Lower lobe of right lung (tissue), 2 donors: ENCODE results near the gene PPP1R27. TPM values are rescaled to one million over a fixed set of nuclear protein-coding genes. Genes with fewer than 3 reads are reported as not detected.

Experiments used
- ATAC-seq, 2 donors: fragments of 200-7000 bp; cut with Tn5 transposase; one replicate each; pipeline ENCODE4 v1.9.1; 2020 to 2022; ENCODE audit warnings: mild to moderate bottlenecking in 2 of 2, moderate library complexity in 2 of 2
- DNase-seq: peaks from one replicate; pipeline ENCODE4 v3.0.0-alpha.2; 2020
- H3K27ac ChIP-seq: fragments of 200-600 bp; one replicate; pipeline ENCODE4 v1.8.0; 2022
- H3K27me3 ChIP-seq: fragments of 200-600 bp; one replicate; pipeline ENCODE4 v1.8.0; 2022; ENCODE audit warnings: low read depth
- H3K36me3 ChIP-seq: fragments of 200-600 bp; one replicate; pipeline ENCODE4 v1.8.0; 2022; ENCODE audit warnings: mild to moderate bottlenecking
- H3K4me1 ChIP-seq: fragments of 200-600 bp; one replicate; pipeline ENCODE4 v1.8.0; 2022
- H3K4me3 ChIP-seq: fragments of 200-600 bp; one replicate; pipeline ENCODE4 v1.8.0; 2022; ENCODE audit warnings: mild to moderate bottlenecking
- H3K9me3 ChIP-seq: fragments of 200-600 bp; one replicate; pipeline ENCODE4 v1.8.0; 2022
- CTCF ChIP-seq: fragments of 200-600 bp; IDR thresholded peaks from one replicate; pipeline ENCODE4 v1.8.0; 2022; ENCODE audit warnings: antibody characterized with exemption, mild to moderate bottlenecking
- intact Hi-C: fragments of 100-400 bp; cut with DNase I; formaldehyde crosslinking; loops from one replicate; pipeline ENCODE4 v1.11.0; 2022
- total RNA-seq: library from RNA; stranded (reverse); fragmentation: NEBNext Ultra II Directional; extraction: Animal tissue kit (Norgen Biotek cat#: 25700); gene quantifications from one replicate; pipeline ENCODE4 v1.2.1, GENCODE V29; 2021
- donor health status: DM: no; HTN: yes; CAD: no; lungs with severe emphysema.

PPP1R27 gene
- total RNA-seq, 1 donor from 2014 or later: not detected

- DNase-seq (no peak), ATAC-seq (no peak)
- Histone ChIP-seq H3K27me3 (no peaks in the 10 kb centered on the region), H3K4me3 (peak overlapping the region; percentile 72), H3K36me3 (peaks cover 59% of the 10 kb centered on the region), H3K4me1 (peaks cover 68% of the 10 kb centered on the region), H3K9me3 (no peaks in the 10 kb centered on the region), H3K27ac (peak overlapping the region; percentile 97)
- TF ChIP-seq CTCF: no peak
- intact Hi-C loops: no loop called here
Measured at GRCh38 chr17:81868674-81869220, 33.9 kb upstream of the PPP1R27 start.

- peaks cover 65% of the 10 kb centered on the region for H3K36me3 ChIP-seq
- no peaks in the 10 kb centered on the region for H3K27me3 ChIP-seq
- peaks cover 72% of the 10 kb centered on the region for H3K4me1 ChIP-seq
- DNase-seq (no peak), ATAC-seq (no peak)
- H3K27ac ChIP-seq: peak overlapping the region; percentile 97
- no peak overlapping the region for H3K4me3 ChIP-seq
- no peak for TF ChIP-seq CTCF
- no peaks in the 10 kb centered on the region for H3K9me3 ChIP-seq
- intact Hi-C loops: no loop called here
Measured at GRCh38 chr17:81867991-81868673, 33.3 kb upstream of the PPP1R27 start.

GRCh38 chr17:81867170-81867990 is 32.5 kb upstream of the PPP1R27 start:
- no peak for TF ChIP-seq CTCF
- H3K36me3 ChIP-seq: peaks cover 71% of the 10 kb centered on the region
- intact Hi-C loops: no loop called here
- no peak overlapping the region for H3K4me3 ChIP-seq
- DNase-seq (no peak), ATAC-seq (no peak)
- peak overlapping the region; percentile 65 for H3K27ac ChIP-seq
- H3K27me3 ChIP-seq: no peaks in the 10 kb centered on the region
- H3K9me3 ChIP-seq: no peaks in the 10 kb centered on the region
- peaks cover 72% of the 10 kb centered on the region for H3K4me1 ChIP-seq

- H3K4me1 ChIP-seq: peaks cover 76% of the 10 kb centered on the region
- no peak for TF ChIP-seq CTCF
- no peaks in the 10 kb centered on the region for H3K27me3 ChIP-seq
- DNase-seq (no peak), ATAC-seq (no peak)
- H3K9me3 ChIP-seq: no peaks in the 10 kb centered on the region
- no peak overlapping the region for H3K4me3 ChIP-seq
- H3K36me3 ChIP-seq: peaks cover 71% of the 10 kb centered on the region
- intact Hi-C loops: no loop called here
- H3K27ac ChIP-seq: peak overlapping the region; percentile 65
Measured at GRCh38 chr17:81866440-81867169, 31.8 kb upstream of the PPP1R27 start.

- peaks cover 77% of the 10 kb centered on the region for H3K4me1 ChIP-seq
- peaks cover 71% of the 10 kb centered on the region for H3K36me3 ChIP-seq
- H3K27me3 ChIP-seq: no peaks in the 10 kb centered on the region
- no peak overlapping the region for H3K4me3 ChIP-seq
- DNase-seq: no peak
- TF ChIP-seq CTCF: no peak
- intact Hi-C loops: no loop called here
- H3K9me3 ChIP-seq: no peaks in the 10 kb centered on the region
- peak overlapping the region; percentile 65 for H3K27ac ChIP-seq
- ATAC-seq: no peak
Measured at GRCh38 chr17:81865733-81866439, 31.0 kb upstream of the PPP1R27 start.
